ENCODE measurements around the gene NAALADL2. TPM values are rescaled to one million over a fixed set of nuclear protein-coding genes. Genes with fewer than 3 reads are reported as not detected.

The NAALADL2 gene
- not detected for total RNA-seq

DNA sequence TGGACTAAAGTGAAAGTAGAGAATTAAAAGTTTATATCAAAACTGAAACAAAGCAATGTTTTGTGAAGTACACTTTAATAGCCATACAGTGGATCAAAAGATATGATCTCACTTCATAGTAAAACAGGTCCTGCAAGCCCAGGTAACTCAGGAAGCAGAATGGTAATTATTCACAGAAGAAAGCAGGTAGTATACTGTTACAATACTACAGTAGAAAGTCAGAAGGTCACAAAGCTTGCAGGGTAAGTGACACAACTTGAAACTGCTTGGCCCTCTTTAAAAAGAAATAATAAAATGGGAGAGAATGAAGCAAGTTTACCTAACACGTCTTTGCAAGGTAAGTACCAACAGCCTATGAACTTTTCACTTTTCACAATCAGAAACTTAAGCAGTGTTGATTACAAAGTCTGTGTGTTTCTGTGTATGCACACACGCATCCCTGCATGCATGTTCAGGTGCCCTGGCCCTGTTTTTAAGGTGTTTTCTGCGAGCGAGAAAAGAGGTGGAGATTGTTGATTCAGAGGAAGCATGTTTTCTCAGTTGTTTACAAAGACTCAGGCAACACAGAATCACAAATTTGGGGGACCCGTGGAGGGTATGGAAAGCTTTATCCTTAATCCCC lies at the start of gene NAALADL2:
NAALADL2 (plus strand) TSS at position 221 of the 622 bp plus-strand sequence.
- H3K4me1 Mint-ChIP-seq (ENCODE audit: low read depth) = no peaks in the 10 kb centered on the region
- H3K27me3 Mint-ChIP-seq (ENCODE audit: low read depth) = no peaks in the 10 kb centered on the region
- no peak within 1 kb of the TSS for H3K4me3 Mint-ChIP-seq
- H3K27ac Mint-ChIP-seq = no peak within 1 kb of the TSS
- H3K36me3 Mint-ChIP-seq (ENCODE audit: low read depth) = no peaks in the 10 kb centered on the region
- CTCF ChIA-PET = no interaction called here
- H3K9me3 Mint-ChIP-seq = peaks cover 3% of the 10 kb centered on the region
- intact Hi-C loops (cut with micrococcal nuclease) = no loop called here
- DNase-seq = no peak

DNA sequence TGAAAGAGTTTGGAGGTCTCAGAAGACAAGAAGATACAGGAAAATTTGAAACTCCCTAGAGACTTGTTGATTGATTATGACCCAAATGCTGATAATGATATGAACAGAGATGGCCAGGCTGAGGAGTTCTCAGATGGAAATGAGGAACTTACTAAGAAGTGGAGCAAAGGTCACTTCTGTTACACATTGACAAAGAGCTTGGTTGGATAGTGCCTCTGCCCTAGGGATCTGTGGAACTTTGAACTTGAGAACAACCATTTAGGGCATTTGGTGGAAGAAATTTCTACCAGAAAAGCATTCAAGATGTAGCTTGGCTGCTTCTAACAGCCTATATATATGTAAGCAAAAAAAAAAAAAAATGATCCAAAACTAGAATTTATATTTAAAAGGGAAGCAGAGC lies 48.9 kb upstream of the NAALADL2 start:
- intact Hi-C loops (cut with micrococcal nuclease) = no loop called here
- Mint-ChIP-seq H3K36me3 (ENCODE audit: low read depth) (no peaks in the 10 kb centered on the region), H3K4me1 (ENCODE audit: low read depth) (no peaks in the 10 kb centered on the region), H3K9me3 (peaks cover 2% of the 10 kb centered on the region), H3K4me3 (no peak overlapping the region), H3K27me3 (ENCODE audit: low read depth) (no peaks in the 10 kb centered on the region), H3K27ac (no peak overlapping the region)
- CTCF ChIA-PET = no interaction called here
- DNase-seq = no peak

DNA sequence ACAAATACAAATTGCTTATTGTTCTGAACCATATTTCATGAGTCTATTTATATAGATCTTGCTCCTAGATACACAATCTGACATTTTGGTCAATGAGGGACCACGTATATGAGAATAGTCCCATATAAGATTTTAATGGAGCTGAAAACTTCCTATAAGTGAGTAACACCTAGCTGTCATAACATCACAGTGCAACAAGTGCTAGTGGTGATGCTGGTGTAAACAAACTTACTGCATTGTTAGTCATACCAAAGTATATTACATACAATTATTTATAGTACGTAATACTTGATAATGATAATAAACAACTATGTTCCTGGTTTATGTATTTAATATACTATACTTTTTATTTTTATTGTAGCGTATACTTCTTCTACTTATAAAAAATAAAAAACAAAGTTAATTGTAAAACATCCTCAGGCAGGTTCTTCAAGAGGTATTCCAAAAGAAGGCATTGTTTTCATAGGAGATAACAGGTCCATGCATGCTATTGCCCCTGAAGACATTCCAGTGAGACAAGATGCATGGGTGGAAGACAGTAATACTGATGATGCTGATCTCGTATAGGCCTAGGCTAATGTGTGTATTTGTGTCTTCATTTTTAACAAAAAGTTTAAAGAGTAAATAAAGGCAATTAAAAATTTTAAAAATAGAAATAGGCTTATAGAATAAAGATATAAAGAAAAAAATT lies 46.8 kb upstream of the NAALADL2 start:
- intact Hi-C loops (cut with micrococcal nuclease) = no loop called here
- Mint-ChIP-seq H3K4me1 (ENCODE audit: low read depth) (no peaks in the 10 kb centered on the region), H3K36me3 (ENCODE audit: low read depth) (no peaks in the 10 kb centered on the region), H3K27me3 (ENCODE audit: low read depth) (no peaks in the 10 kb centered on the region), H3K9me3 (peaks cover 2% of the 10 kb centered on the region), H3K27ac (no peak overlapping the region), H3K4me3 (no peak overlapping the region)
- no peak for DNase-seq
- CTCF ChIA-PET = no interaction called here

DNA sequence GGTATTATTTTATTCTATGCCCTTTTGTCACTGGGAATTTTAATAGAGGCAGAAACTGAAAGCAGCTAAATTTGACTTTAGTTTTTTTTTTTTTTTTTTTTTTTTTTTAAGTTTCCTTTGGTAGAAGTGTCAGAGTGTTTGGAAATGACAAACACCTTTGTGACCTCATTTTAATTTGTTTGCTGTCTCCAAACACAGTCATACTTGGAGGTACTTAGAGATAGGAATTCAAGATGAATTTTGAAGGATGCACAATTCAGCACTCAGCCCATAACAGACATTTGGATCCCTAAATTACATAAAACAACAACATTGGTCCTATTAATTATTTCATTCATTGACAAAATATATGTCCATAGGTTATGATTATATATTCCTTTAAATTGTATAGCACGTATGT lies 43.4 kb upstream of the NAALADL2 start:
- no peaks in the 10 kb centered on the region for H3K4me1 Mint-ChIP-seq (ENCODE audit: low read depth)
- no peak for DNase-seq
- no peak overlapping the region for H3K4me3 Mint-ChIP-seq
- no peaks in the 10 kb centered on the region for H3K27me3 Mint-ChIP-seq (ENCODE audit: low read depth)
- H3K27ac Mint-ChIP-seq = no peak overlapping the region
- intact Hi-C loops (cut with micrococcal nuclease) = no loop called here
- H3K9me3 Mint-ChIP-seq = peaks cover 2% of the 10 kb centered on the region
- CTCF ChIA-PET = no interaction called here
- H3K36me3 Mint-ChIP-seq (ENCODE audit: low read depth) = no peaks in the 10 kb centered on the region

DNA sequence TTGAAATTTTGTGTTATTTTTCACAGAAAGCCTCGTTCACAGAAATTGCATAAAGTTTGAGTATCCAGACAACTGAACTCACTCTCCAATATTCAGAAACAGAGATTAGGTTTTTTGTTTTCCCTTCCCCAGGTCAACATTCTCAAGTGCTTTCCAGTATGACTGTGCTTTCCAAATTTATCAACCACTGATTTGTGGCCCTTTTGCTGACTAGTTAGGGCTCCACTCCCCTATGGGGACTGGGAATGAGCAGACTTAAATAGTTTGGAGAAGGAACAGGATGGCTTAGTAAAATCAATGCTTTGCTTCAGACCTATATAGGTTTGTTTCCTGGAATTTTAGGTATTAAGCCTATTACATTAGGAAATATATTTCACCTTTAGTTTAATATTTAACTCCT lies 38.2 kb upstream of the NAALADL2 start:
- no peaks in the 10 kb centered on the region for H3K4me1 Mint-ChIP-seq (ENCODE audit: low read depth)
- no peak overlapping the region for H3K27ac Mint-ChIP-seq
- H3K4me3 Mint-ChIP-seq = no peak overlapping the region
- CTCF ChIA-PET = no interaction called here
- no peaks in the 10 kb centered on the region for H3K27me3 Mint-ChIP-seq (ENCODE audit: low read depth)
- no peaks in the 10 kb centered on the region for H3K36me3 Mint-ChIP-seq (ENCODE audit: low read depth)
- DNase-seq = no peak
- intact Hi-C loops (cut with micrococcal nuclease) = no loop called here
- peaks cover 3% of the 10 kb centered on the region for H3K9me3 Mint-ChIP-seq

DNA sequence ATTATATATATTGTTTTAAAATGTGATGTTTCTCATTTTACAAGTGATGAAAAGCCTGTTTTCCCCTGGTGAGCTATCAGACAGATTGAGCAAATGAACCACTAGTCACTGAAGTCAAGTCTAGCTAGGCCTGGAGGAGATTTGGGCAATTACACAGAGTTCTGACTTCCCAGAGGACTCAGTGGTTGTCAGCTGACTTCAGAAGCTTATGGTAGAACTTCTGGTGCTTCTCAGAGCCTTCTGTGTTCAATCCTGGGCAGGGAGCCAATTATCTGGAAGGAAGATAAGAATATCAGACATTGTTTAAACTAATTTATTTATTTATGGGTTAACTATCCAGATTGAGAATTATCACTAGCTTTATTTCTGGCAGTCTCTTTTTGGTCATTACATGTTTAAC lies 37.7 kb upstream of the NAALADL2 start:
- no peak for DNase-seq
- Mint-ChIP-seq H3K4me1 (ENCODE audit: low read depth) (no peaks in the 10 kb centered on the region), H3K36me3 (ENCODE audit: low read depth) (no peaks in the 10 kb centered on the region), H3K4me3 (no peak overlapping the region), H3K27me3 (ENCODE audit: low read depth) (no peaks in the 10 kb centered on the region), H3K9me3 (peaks cover 3% of the 10 kb centered on the region), H3K27ac (no peak overlapping the region)
- CTCF ChIA-PET = no interaction called here
- intact Hi-C loops (cut with micrococcal nuclease) = no loop called here

DNA sequence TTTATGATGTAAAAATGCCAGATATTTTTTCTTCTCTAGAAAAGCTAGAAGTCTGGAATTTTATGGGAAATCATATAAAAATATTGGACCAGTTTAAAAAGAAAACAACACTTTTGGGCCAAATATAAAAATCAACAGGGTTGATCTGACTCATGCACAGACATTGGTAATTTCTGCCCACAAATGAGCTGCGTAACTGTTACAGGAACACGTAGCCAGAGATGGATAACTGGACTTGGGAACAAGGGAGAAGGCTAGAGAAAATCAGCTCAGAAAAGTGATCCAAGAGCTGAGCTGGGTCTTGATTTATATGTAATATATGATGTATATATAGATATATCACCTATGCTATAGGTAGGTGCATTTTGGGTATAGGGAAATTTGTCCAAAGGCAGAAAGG lies 36.8 kb upstream of the NAALADL2 start:
- Mint-ChIP-seq H3K27ac (no peak overlapping the region), H3K27me3 (ENCODE audit: low read depth) (no peaks in the 10 kb centered on the region), H3K9me3 (peaks cover 3% of the 10 kb centered on the region), H3K4me3 (no peak overlapping the region), H3K4me1 (ENCODE audit: low read depth) (no peaks in the 10 kb centered on the region), H3K36me3 (ENCODE audit: low read depth) (no peaks in the 10 kb centered on the region)
- CTCF ChIA-PET = interaction anchor here (0.6 kb wide), 2 partner anchors 20 to 28 kb away, joined by 3 to 4 read pairs; no protein-coding TSS in a partner anchor
- DNase-seq = no peak
- intact Hi-C loops (cut with micrococcal nuclease) = no loop called here

DNA sequence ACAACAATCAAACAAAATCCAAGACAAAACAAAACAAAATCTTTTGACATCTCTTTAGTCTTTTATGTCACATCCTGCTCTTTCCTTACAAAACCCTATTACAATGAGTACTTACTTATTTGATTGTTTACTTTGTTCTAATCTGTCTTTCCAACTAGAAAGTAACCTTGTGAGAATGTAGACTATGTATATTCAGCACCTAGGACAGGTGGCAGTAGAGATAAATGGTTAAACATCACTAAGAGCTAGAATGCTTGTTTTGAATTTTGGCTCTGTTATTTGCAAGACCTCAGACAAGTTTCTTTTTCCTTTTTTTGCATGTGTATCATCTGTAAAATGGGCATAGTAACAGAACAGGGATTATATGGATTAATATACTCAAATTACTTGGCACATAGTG lies 33.1 kb upstream of the NAALADL2 start:
- Mint-ChIP-seq H3K4me1 (ENCODE audit: low read depth) (no peaks in the 10 kb centered on the region), H3K9me3 (peaks cover 3% of the 10 kb centered on the region), H3K4me3 (no peak overlapping the region), H3K27ac (no peak overlapping the region), H3K27me3 (ENCODE audit: low read depth) (no peaks in the 10 kb centered on the region), H3K36me3 (ENCODE audit: low read depth) (no peaks in the 10 kb centered on the region)
- CTCF ChIA-PET = no interaction called here
- no peak for DNase-seq
- intact Hi-C loops (cut with micrococcal nuclease) = no loop called here

DNA sequence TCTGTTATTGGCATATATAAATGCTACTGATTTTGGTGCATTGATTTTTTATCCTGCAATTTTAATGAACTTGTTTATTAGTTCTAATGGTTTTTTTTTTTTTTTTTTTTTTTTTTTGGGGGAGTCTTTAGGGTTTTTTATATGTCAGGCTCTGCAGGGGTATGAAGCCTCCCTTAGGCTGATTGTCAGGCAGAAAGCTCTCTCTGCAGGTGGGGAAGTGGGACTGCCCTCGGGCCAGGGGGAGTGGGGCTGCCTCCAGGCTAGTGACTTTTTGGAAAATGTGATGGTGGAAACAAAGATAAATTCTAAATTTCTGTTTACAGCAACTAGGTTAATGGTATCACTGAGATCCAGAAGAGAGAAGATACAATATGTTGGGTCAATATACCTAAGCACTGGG lies 14.4 kb upstream of the NAALADL2 start:
- H3K9me3 Mint-ChIP-seq = peaks cover 2% of the 10 kb centered on the region
- no peak overlapping the region for H3K4me3 Mint-ChIP-seq
- CTCF ChIA-PET = no interaction called here
- H3K27me3 Mint-ChIP-seq (ENCODE audit: low read depth) = no peaks in the 10 kb centered on the region
- no peak for DNase-seq
- intact Hi-C loops (cut with micrococcal nuclease) = no loop called here
- no peaks in the 10 kb centered on the region for H3K4me1 Mint-ChIP-seq (ENCODE audit: low read depth)
- no peaks in the 10 kb centered on the region for H3K36me3 Mint-ChIP-seq (ENCODE audit: low read depth)
- H3K27ac Mint-ChIP-seq = no peak overlapping the region

DNA sequence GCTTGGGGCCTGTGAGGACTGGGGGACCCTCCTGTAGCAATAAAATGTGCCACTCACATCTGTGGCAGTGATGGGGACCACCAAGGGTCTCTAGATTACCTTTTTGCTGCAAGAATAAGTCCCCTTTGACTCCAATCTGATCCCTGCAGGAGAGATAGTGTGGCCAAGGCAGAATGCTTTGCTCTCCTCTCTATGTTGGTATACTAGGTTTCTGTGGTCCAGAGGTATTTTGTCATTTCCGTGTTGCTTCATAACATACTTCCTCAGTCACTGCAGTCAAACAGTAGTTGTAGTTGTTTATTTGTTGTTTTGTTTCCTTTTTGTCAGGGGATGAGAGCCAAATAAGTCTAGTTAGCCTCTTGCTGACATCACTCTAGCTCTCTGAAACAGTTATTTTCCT lies 13.1 kb upstream of the NAALADL2 start:
- peaks cover 4% of the 10 kb centered on the region for H3K9me3 Mint-ChIP-seq
- CTCF ChIA-PET = interaction anchor here (0.6 kb wide), 1 partner anchor 169 kb away, joined by 5 read pairs; no protein-coding TSS in a partner anchor
- no peaks in the 10 kb centered on the region for H3K4me1 Mint-ChIP-seq (ENCODE audit: low read depth)
- no peak overlapping the region for H3K27ac Mint-ChIP-seq
- H3K27me3 Mint-ChIP-seq (ENCODE audit: low read depth) = no peaks in the 10 kb centered on the region
- intact Hi-C loops (cut with micrococcal nuclease) = no loop called here
- no peak overlapping the region for H3K4me3 Mint-ChIP-seq
- DNase-seq = no peak
- no peaks in the 10 kb centered on the region for H3K36me3 Mint-ChIP-seq (ENCODE audit: low read depth)

DNA sequence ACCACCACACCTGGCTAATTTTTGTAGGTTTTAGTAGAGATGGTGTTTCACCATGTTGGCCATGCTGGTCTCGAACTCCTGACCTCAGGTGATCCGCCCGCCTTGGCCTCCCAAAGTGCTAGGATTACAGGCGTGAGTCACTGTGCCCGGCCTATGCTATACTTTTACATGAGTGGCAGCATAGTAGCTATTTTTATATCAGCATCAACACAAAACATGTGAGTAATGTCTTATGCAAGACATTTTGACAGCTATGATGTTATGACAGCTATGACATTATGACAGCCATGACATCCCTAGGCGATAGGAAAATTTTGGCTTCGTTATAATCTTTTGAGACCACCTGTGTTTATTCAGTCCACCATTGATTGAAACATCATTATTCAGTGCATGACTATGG lies 4.1 kb upstream of the NAALADL2 start:
- intact Hi-C loops (cut with micrococcal nuclease) = no loop called here
- H3K27me3 Mint-ChIP-seq (ENCODE audit: low read depth) = no peaks in the 10 kb centered on the region
- no peak overlapping the region for H3K27ac Mint-ChIP-seq
- no peaks in the 10 kb centered on the region for H3K36me3 Mint-ChIP-seq (ENCODE audit: low read depth)
- CTCF ChIA-PET = no interaction called here
- no peaks in the 10 kb centered on the region for H3K4me1 Mint-ChIP-seq (ENCODE audit: low read depth)
- peaks cover 10% of the 10 kb centered on the region for H3K9me3 Mint-ChIP-seq
- H3K4me3 Mint-ChIP-seq = no peak overlapping the region
- no peak for DNase-seq

DNA sequence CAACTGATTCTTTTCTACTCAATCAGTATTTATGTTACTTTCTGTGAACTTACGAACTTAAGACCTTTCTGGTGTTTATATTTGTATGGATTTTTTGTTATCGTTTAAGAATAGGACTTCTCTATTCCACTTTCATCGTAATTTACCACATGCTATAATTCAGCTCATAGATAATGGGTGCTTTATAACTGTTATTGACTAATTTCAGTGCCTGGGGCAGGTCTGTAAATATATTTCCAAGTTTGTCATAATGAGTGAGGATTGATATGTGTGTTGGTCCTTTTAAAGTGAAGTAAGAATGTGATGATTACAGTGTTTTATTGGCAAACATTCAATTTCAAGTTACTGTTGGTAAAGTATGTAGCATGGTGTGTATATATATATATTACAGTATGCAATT lies 1.8 kb upstream of the NAALADL2 start:
- intact Hi-C loops (cut with micrococcal nuclease) = no loop called here
- no peaks in the 10 kb centered on the region for H3K27me3 Mint-ChIP-seq (ENCODE audit: low read depth)
- H3K4me3 Mint-ChIP-seq = no peak overlapping the region
- no peak for DNase-seq
- CTCF ChIA-PET = no interaction called here
- H3K4me1 Mint-ChIP-seq (ENCODE audit: low read depth) = no peaks in the 10 kb centered on the region
- no peak overlapping the region for H3K27ac Mint-ChIP-seq
- H3K9me3 Mint-ChIP-seq = peaks cover 8% of the 10 kb centered on the region
- no peaks in the 10 kb centered on the region for H3K36me3 Mint-ChIP-seq (ENCODE audit: low read depth)

DNA sequence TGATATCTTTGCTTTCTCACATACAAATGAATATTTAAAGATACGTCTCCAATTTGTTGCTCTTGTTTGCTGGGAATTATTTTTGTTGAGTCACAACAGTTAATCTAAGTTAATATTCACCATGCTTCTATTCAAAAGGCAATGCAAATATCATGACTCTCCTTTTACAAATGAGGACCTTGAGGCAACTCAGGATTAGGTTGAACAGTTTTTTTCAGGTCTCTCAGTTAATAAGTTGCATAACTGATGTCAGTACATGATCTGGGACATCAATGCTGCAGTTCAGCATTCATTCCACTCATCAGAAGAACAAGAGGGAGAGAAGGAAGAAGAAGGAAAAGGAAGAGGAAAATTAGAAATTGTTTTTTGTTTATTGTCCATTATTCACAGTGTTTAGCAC lies 781 bp upstream of the NAALADL2 start:
- Mint-ChIP-seq H3K4me1 (ENCODE audit: low read depth) (no peaks in the 10 kb centered on the region), H3K9me3 (peaks cover 3% of the 10 kb centered on the region), H3K27me3 (ENCODE audit: low read depth) (no peaks in the 10 kb centered on the region), H3K27ac (no peak overlapping the region), H3K4me3 (no peak overlapping the region), H3K36me3 (ENCODE audit: low read depth) (no peaks in the 10 kb centered on the region)
- no peak for DNase-seq
- CTCF ChIA-PET = interaction anchor here (0.6 kb wide), 1 partner anchor 106 kb away, joined by 3 read pairs; no protein-coding TSS in a partner anchor
- intact Hi-C loops (cut with micrococcal nuclease) = no loop called here

Measured in activated naive CD4-positive, alpha-beta T cell treated with anti-CD3 and anti-CD28 coated beads for 36 hours (primary cell).